Transverse colon (tissue), 4 donors: Measurements from ENCODE around the gene KIF25. TPM values are rescaled to one million over a fixed set of nuclear protein-coding genes. Genes with fewer than 3 reads are reported as not detected.

ENCODE experiments used
- DNase-seq: peaks from one replicate; pipeline ENCODE4 v3.0.0-alpha.2; 2019
- H3K27ac ChIP-seq, 4 donors: fragments of 200-600 bp; sonication (generic); 2 replicates each; pipeline ENCODE4 v1.5.1; 2016 to 2018; ENCODE audit warnings: inconsistent platforms in 4 of 4
- H3K27me3 ChIP-seq: fragments of 200-600 bp; sonication (generic); 2 replicates; pipeline ENCODE4 v1.5.1; 2017; ENCODE audit warnings: inconsistent platforms
- H3K36me3 ChIP-seq, 4 donors: fragments of 200-600 bp; sonication (generic); 2 replicates each; pipeline ENCODE4 v1.5.1; 2017 to 2019; ENCODE audit warnings: inconsistent platforms in 4 of 4
- H3K4me1 ChIP-seq, 4 donors: fragments of 200-600 bp; sonication (generic); 2 replicates each; pipeline ENCODE4 v1.5.1; 2017 to 2020; ENCODE audit warnings: inconsistent platforms in 4 of 4
- H3K4me3 ChIP-seq, 4 donors: fragments of 200-600 bp; sonication (generic); 1 replicate in 1 of 4; 2 replicates in 3 of 4; pipeline versions ENCODE4 v1.5.1 to v1.6.1; 2017 to 2019; ENCODE audit warnings: inconsistent platforms in 4 of 4
- H3K9me3 ChIP-seq, 2 donors: fragments of 200-600 bp; sonication (generic); 2 replicates each; pipeline ENCODE4 v1.5.1; 2017 to 2019; ENCODE audit warnings: inconsistent platforms in 2 of 2
- CTCF ChIP-seq, 5 experiments: fragments of 200-600 bp in 3 of 5; fragments of 450-650 bp in 2 of 5; sonication (generic) in 3 of 5; IDR thresholded peaks; 1 replicate in 2 of 5; 2 replicates in 3 of 5; pipeline ENCODE4 v1.5.1; 2016 to 2017; ENCODE audit warnings: antibody characterized with exemption in 5 of 5, inconsistent platforms in 3 of 5, mild to moderate bottlenecking in 2 of 5, moderate library complexity in 1 of 5
- EP300 ChIP-seq: sonication (generic); formaldehyde crosslinking; IDR thresholded peaks from one replicate; pipeline ENCODE4 v1.6.1; 2017; ENCODE audit warnings: antibody characterized with exemption, low read depth
- POLR2A ChIP-seq: fragments of 450-650 bp; IDR thresholded peaks from one replicate; pipeline ENCODE4 v1.6.1; 2016; ENCODE audit warnings: antibody characterized with exemption, mild to moderate bottlenecking, moderate library complexity
- POLR2AphosphoS5 ChIP-seq, 3 donors: sonication (generic); formaldehyde crosslinking; IDR thresholded peaks; one replicate each; pipeline ENCODE4 v1.6.1; 2016; ENCODE audit warnings: antibody characterized with exemption in 3 of 3
- WGBS, 2 donors: methylation state at CpG; one replicate each; pipeline ENCODE4 v1.1.5; 2018; ENCODE audit warnings: low coverage in 1 of 2; 5-methylcytosine and 5-hydroxymethylcytosine counted together
- in situ Hi-C, 4 donors: fragments of 200-750 bp; cut with MboI; loops; one replicate each; pipeline versions ENCODE4 v1.15.0 to v1.15.1; 2017; ENCODE audit warnings: low sequenced_read_pairs in 3 of 4, low pct_ligation_motif_present in 1 of 4, low pct_unique_long_range_greater_than_20kb in 1 of 4
- intact Hi-C: fragments of 100-400 bp; cut with DNase I; formaldehyde crosslinking; loops from one replicate; pipeline ENCODE4 v1.15.1; 2023; ENCODE audit warnings: low total_unique reads
- total RNA-seq, 4 donors: library from RNA; depleted of rRNA; stranded (reverse); fragments of >200 nt; gene quantifications; one replicate each; pipeline ENCODE4 v1.1.0, GENCODE V29; 2016

The KIF25 gene
- total RNA-seq, 4 donors from 2014 or later = not detected

GRCh38 chr6:168016176-168016620 lies 18.7 kb downstream of the KIF25 start:
- no peak overlapping the region for H3K4me3 ChIP-seq
- intact Hi-C loops = no loop called here
- TF ChIP-seq EP300 = no peak
- TF ChIP-seq POLR2AphosphoS5 (IDR thresholded peaks at IDR 0.05) = no peak
- TF ChIP-seq CTCF (IDR thresholded peaks at IDR 0.05) = no peak
- no peak for TF ChIP-seq POLR2A
- H3K27me3 ChIP-seq = no peaks in the 10 kb centered on the region
- 79 to 82% methylated on average over 5 to 18 of the region's 18 CpGs for WGBS, 2 donors
- H3K36me3 ChIP-seq = no peaks in the 10 kb centered on the region
- no peak for DNase-seq
- H3K27ac ChIP-seq = peak overlapping the region in 1 of 4 donors; percentile 4
- H3K9me3 ChIP-seq = peaks cover 10 to 11% of the 10 kb centered on the region in 2 donors
- in situ Hi-C loops = no loop called here
- peaks cover 0 to 8% (median 2%) of the 10 kb centered on the region in 4 donors for H3K4me1 ChIP-seq

- DNase-seq = no peak
- Histone ChIP-seq H3K27me3 (no peaks in the 10 kb centered on the region), H3K4me3 (no peak overlapping the region), H3K36me3 (no peaks in the 10 kb centered on the region), H3K27ac (peak overlapping the region in 1 of 4 donors; percentile 4), H3K4me1 (peaks cover 0 to 8% (median 2%) of the 10 kb centered on the region in 4 donors), H3K9me3 (peaks cover 3 to 4% of the 10 kb centered on the region in 2 donors)
- intact Hi-C loops (no loop called here), in situ Hi-C loops (no loop called here)
- whole genome bisulfite sequencing, 2 donors = 79 to 90% methylated on average over 10 to 18 of the region's 18 CpGs
- TF ChIP-seq CTCF (IDR thresholded peaks at IDR 0.05) (no peak), EP300 (no peak), POLR2A (no peak), POLR2AphosphoS5 (IDR thresholded peaks at IDR 0.05) (no peak)
Observed at GRCh38 chr6:168016721-168017525, 19.5 kb downstream of the KIF25 start.

GRCh38 chr6:168017629-168018028 lies 20.2 kb downstream of the KIF25 start:
- H3K27ac ChIP-seq = peak overlapping the region in 1 of 4 donors; percentile 4

GRCh38 chr6:168018664-168019063 lies 21.2 kb downstream of the KIF25 start:
- H3K9me3 ChIP-seq = no peaks in the 10 kb centered on the region
- no peaks in the 10 kb centered on the region for H3K36me3 ChIP-seq
- no peak for DNase-seq
- no peaks in the 10 kb centered on the region for H3K27me3 ChIP-seq
- intact Hi-C loops (no loop called here), in situ Hi-C loops (no loop called here)
- H3K4me3 ChIP-seq = no peak overlapping the region
- no peak for TF ChIP-seq CTCF (IDR thresholded peaks at IDR 0.05)
- TF ChIP-seq POLR2A = no peak
- TF ChIP-seq EP300 = no peak
- TF ChIP-seq POLR2AphosphoS5 (IDR thresholded peaks at IDR 0.05) = no peak
- no peak overlapping the region for H3K27ac ChIP-seq
- H3K4me1 ChIP-seq = peaks cover 0 to 13% (median 5%) of the 10 kb centered on the region in 4 donors
- whole genome bisulfite sequencing, 2 donors = 93 to 94% methylated on average over 3 to 15 of the region's 15 CpGs

More at GRCh38 chr6:168017629-168018028, 20.2 kb downstream of the KIF25 start:
- in situ Hi-C loops (no loop called here), intact Hi-C loops (no loop called here)
- 40 to 51% methylated on average over 6 to 11 of the region's 11 CpGs for WGBS, 2 donors
- Histone ChIP-seq H3K4me3 (no peak overlapping the region), H3K36me3 (no peaks in the 10 kb centered on the region), H3K4me1 (peaks cover 0 to 8% (median 2%) of the 10 kb centered on the region in 4 donors), H3K9me3 (no peaks in the 10 kb centered on the region), H3K27me3 (no peaks in the 10 kb centered on the region)
- TF ChIP-seq CTCF (IDR thresholded peaks at IDR 0.05) = no peak
- TF ChIP-seq POLR2AphosphoS5 (IDR thresholded peaks at IDR 0.05) = no peak
- no peak for DNase-seq
